ENCODE measurements around the gene SLC4A2.

SLC4A2 gene

GRCh38 chr7:151123822-151124464 is 64.6 kb downstream of the SLC4A2 start (continued):
- TF ChIP-seq ZBTB6 (tag by site-specific recombination; IDR thresholded peaks at IDR 0.05) (0 out of 2 replicates have a peak, but pooled peaks have one; percentile 39), ZNF514 (tag by site-specific recombination; IDR thresholded peaks at IDR 0.05) (no peak), ZFP37 (tag by site-specific recombination; IDR thresholded peaks at IDR 0.05) (no peak), ZNF549 (tag by site-specific recombination; IDR thresholded peaks at IDR 0.05) (no peak), AEBP2 (tag by site-specific recombination; IDR thresholded peaks at IDR 0.05; ENCODE audit: borderline replicate concordance) (no peak)

GRCh38 chr7:151124481-151124880 is 65.1 kb downstream of the SLC4A2 start:
- Histone ChIP-seq H3K36me3 (ENCODE audit: control insufficient read depth in 2 of 2, insufficient read depth in 1 of 2, low read length in 2 of 2) (peaks cover 0 to 91% of the 10 kb centered on the region in 2 experiments; a peak in 1 of 3 replicates), H3K27ac (ENCODE audit: extremely low read depth, low read depth, low read length) (no peak overlapping the region), H3K4me1 (ENCODE audit: control insufficient read depth, insufficient read depth, low read length) (no peaks in the 10 kb centered on the region), H3K4me3 (ENCODE audit: low read depth, low read length) (no peak overlapping the region), H3K9me3 (ENCODE audit: control insufficient read depth, insufficient read depth, low read depth, low read length) (no peaks in the 10 kb centered on the region)
- TF ChIP-seq KLF1 (tag by site-specific recombination; IDR thresholded peaks at IDR 0.05) (no peak), ZNF266 (tag by site-specific recombination; IDR thresholded peaks at IDR 0.05; ENCODE audit: low read depth) (no peak), ZBTB26 (tag by site-specific recombination; optimal IDR thresholded peaks at IDR 0.05) (no peak), ZNF138 (tag by site-specific recombination; IDR thresholded peaks at IDR 0.05; ENCODE audit: borderline replicate concordance) (no peak), ZNF623 (tag by site-specific recombination; IDR thresholded peaks at IDR 0.05) (no peak), ZBTB49 (tag by site-specific recombination; IDR thresholded peaks at IDR 0.05; ENCODE audit: low read depth) (no peak), ZNF518A (tag by site-specific recombination; conservative IDR thresholded peaks at IDR 0.05; ENCODE audit: low read depth) (no peak), ZBTB21 (tag by site-specific recombination; IDR thresholded peaks at IDR 0.05) (no peak), MYNN (tag by site-specific recombination; IDR thresholded peaks at IDR 0.05; ENCODE audit: borderline replicate concordance) (no peak)
- ChIA-PET CTCF (interaction anchor here (0.6 to 2.6 kb wide), 31 partner anchors 8 to 1954 kb away, joined by 3 to 20 read pairs (median 5); partner anchors contain the start of genes ABCF2, GBX1 and H2BK1), POLR2A (interaction anchor here (1.3 to 1.4 kb wide), 2 partner anchors 44 to 96 kb away, joined by 3 to 5 read pairs; partner anchors contain the start of genes ABCB8 and FASTK)
